Vagina (tissue), 2 donors: ENCODE measurements around the gene AGPAT2. TPM values are rescaled to one million over a fixed set of nuclear protein-coding genes. Genes with fewer than 3 reads are reported as not detected.

Experiments
- DNase-seq, 2 donors: peaks; one replicate each; pipeline ENCODE4 v3.0.0-alpha.2; 2017; ENCODE audit errors: extremely low spot score in 2 of 2
- H3K27ac ChIP-seq: fragments of 200-600 bp; sonication (generic); one replicate; pipeline ENCODE4 v1.5.1; 2019
- H3K27me3 ChIP-seq: fragments of 200-600 bp; sonication (generic); one replicate; pipeline ENCODE4 v1.5.1; 2019
- H3K36me3 ChIP-seq, 2 donors: fragments of 200-600 bp; sonication (generic); one replicate each; pipeline ENCODE4 v1.5.1; 2017 to 2019
- H3K4me1 ChIP-seq: fragments of 200-600 bp; sonication (generic); one replicate; pipeline ENCODE4 v1.5.1; 2019
- H3K4me3 ChIP-seq, 2 donors: fragments of 200-600 bp; sonication (generic); 1 replicate in 1 of 2; 2 replicates in 1 of 2; pipeline ENCODE4 v1.5.1; 2016 to 2019
- H3K9me3 ChIP-seq: fragments of 200-600 bp; sonication (generic); one replicate; pipeline ENCODE4 v1.5.1; 2019
- POLR2A ChIP-seq, 2 donors: fragments of 450-650 bp; IDR thresholded peaks; one replicate each; pipeline ENCODE4 v1.6.1; 2017; ENCODE audit warnings: antibody characterized with exemption in 2 of 2, mild to moderate bottlenecking in 2 of 2, moderate library complexity in 2 of 2
- POLR2AphosphoS5 ChIP-seq, 2 donors: sonication (generic); formaldehyde crosslinking; IDR thresholded peaks; one replicate each; pipeline ENCODE4 v1.9.0; 2017; ENCODE audit warnings: antibody characterized with exemption in 2 of 2, mild to moderate bottlenecking in 2 of 2, low read depth in 1 of 2; ENCODE audit not compliant: insufficient read depth in 1 of 2
- intact Hi-C: fragments of 100-400 bp; cut with DNase I; formaldehyde crosslinking; loops from one replicate; pipeline ENCODE4 v1.15.1; 2023
- total RNA-seq: library from RNA; depleted of rRNA; stranded (reverse); fragments of >200 nt; gene quantifications from one replicate; pipeline ENCODE4 v1.2.3, GENCODE V29; 2016
- TF ChIP-seq, protein P1 (sequence below), 3 experiments: fragments of 450-650 bp in 2 of 3; fragments of 200-600 bp in 1 of 3; sonication (generic) in 1 of 3; IDR thresholded peaks; one replicate each; pipeline ENCODE4 v1.5.1; 2017 to 2019; ENCODE audit warnings: antibody characterized with exemption in 3 of 3, mild to moderate bottlenecking in 2 of 3, moderate library complexity in 2 of 3

Gene AGPAT2
- total RNA-seq, 1 donor from 2014 or later = 87.2 TPM

DNA sequence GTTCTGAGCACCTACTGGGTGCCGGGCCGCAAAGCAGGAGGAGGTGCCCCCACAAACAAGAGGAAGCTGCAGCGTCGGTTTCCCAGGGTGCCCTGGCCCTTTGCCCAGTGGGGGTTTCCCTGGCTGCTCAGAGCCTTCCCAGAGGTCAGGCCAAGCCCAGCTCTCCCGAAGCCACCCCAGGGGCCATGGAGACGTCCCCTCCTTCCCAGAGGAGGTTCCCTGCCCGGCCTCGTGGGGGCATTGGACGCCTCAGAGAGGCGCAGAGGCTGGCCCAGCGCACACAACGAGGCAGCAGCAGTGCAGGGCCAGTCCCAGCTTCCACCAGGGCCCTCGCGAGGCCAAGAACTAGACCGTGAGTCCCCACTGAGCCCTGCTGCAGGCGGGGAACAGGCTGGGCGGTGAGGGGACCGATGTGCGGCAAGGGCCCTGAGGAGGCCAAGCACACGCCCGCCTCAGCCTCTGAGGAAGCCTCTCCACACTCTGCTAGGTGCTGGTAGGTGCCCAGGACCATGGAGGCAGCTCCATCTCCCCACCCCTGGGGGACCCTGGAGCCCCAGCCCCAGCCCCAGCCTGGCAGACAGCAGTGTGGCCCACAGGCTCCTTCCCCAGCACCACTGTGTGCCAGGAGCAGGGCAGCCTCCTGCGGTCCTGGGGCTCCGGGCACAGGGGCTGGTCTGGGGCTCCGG lies 32.1 kb upstream of the AGPAT2 start:
- no peak for DNase-seq
- peaks cover 42% of the 10 kb centered on the region for H3K4me1 ChIP-seq
- no peak overlapping the region for H3K27ac ChIP-seq

DNA sequence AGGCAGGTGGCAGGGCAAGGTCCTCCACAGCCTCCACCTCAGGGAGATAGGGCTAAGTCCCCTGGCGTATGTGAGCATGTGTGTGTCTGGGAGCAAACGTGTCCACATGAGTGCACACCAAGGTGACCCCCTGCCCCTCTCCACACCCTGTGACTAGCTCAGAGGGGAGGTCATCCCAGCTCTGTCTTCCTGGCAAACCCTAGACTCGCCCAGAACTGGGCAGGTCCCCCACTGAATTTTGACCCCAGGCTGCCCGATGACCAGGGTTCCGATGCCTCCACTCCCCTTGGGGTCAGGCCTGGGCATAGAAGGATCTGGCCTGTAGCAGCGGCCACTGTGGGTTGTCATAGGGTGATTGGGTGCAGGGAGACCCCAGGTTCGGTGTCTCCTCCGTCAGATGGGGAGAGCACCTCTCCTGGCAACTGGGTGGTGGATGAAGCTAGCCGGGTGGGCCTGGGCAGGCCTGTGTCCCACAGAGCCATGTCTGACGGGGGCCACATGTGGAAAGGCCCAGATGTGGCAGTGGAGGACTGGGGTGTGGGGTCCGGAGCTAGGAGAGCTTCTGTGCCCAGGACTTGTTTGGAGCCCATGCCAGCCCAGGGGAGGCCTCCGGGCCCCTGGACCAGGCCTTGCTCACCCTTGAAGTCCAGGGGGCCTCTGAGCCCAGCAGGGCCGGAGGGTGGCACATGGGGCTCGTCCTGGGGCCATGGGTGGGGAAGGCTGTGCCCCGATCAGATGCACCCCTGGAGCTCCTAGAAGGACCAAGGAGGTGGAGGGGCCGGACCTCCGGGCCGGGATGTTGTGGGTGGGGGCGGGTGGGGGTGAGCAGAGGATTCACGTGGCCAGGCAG lies 31.3 kb upstream of the AGPAT2 start:
- no peak for DNase-seq
- no peak overlapping the region for H3K4me3 ChIP-seq
- intact Hi-C loops = no loop called here
- peaks cover 3% of the 10 kb centered on the region for H3K27me3 ChIP-seq
- H3K36me3 ChIP-seq = peaks cover 0 to 10% of the 10 kb centered on the region in 2 donors
- TF ChIP-seq POLR2A (IDR thresholded peaks at IDR 0.05) (no peak), POLR2AphosphoS5 (IDR thresholded peaks at IDR 0.05; ENCODE audit: insufficient read depth in 1 of 2, low read depth in 1 of 2) (no peak)
- TF ChIP-seq, protein P1, sequence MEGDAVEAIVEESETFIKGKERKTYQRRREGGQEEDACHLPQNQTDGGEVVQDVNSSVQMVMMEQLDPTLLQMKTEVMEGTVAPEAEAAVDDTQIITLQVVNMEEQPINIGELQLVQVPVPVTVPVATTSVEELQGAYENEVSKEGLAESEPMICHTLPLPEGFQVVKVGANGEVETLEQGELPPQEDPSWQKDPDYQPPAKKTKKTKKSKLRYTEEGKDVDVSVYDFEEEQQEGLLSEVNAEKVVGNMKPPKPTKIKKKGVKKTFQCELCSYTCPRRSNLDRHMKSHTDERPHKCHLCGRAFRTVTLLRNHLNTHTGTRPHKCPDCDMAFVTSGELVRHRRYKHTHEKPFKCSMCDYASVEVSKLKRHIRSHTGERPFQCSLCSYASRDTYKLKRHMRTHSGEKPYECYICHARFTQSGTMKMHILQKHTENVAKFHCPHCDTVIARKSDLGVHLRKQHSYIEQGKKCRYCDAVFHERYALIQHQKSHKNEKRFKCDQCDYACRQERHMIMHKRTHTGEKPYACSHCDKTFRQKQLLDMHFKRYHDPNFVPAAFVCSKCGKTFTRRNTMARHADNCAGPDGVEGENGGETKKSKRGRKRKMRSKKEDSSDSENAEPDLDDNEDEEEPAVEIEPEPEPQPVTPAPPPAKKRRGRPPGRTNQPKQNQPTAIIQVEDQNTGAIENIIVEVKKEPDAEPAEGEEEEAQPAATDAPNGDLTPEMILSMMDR (IDR thresholded peaks at IDR 0.05) = no peak
- H3K9me3 ChIP-seq = no peaks in the 10 kb centered on the region
- no peak overlapping the region for H3K27ac ChIP-seq
- H3K4me1 ChIP-seq = peaks cover 40% of the 10 kb centered on the region

More for the DNA sequence above, 32.1 kb upstream of the AGPAT2 start:
- Histone ChIP-seq H3K36me3 (peaks cover 0 to 18% of the 10 kb centered on the region in 2 donors), H3K27me3 (peaks cover under 1% of the 10 kb centered on the region), H3K9me3 (no peaks in the 10 kb centered on the region), H3K4me3 (no peak overlapping the region)
- TF ChIP-seq, protein P1 (IDR thresholded peaks at IDR 0.05) = no peak
- TF ChIP-seq POLR2A (IDR thresholded peaks at IDR 0.05) = no peak
- no peak for TF ChIP-seq POLR2AphosphoS5 (IDR thresholded peaks at IDR 0.05; ENCODE audit: insufficient read depth in 1 of 2, low read depth in 1 of 2)
- intact Hi-C loops = no loop called here

DNA sequence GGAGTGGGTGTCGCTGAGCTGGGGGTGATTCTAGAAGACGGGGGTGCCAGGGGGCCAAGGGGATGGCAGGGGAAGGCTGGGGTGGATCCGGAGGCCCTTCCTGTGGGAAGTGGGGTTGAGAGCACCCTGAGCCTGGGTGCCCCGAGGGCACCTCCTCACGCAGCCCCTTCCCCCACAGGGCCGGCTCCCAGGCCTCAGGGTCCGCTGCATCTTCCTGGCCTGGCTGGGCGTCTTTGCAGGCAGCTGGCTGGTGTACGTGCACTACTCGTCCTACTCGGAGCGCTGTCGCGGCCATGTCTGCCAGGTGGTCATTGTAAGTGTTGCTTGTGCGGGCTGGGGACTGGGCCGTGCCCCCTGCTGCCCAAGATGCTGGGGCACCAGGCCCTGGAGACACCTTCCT lies 30.1 kb upstream of the AGPAT2 start:
- Histone ChIP-seq H3K36me3 (no peaks in the 10 kb centered on the region), H3K4me1 (peaks cover 43% of the 10 kb centered on the region), H3K9me3 (no peaks in the 10 kb centered on the region), H3K4me3 (no peak overlapping the region), H3K27ac (no peak overlapping the region), H3K27me3 (peaks cover 3% of the 10 kb centered on the region)
- no peak for TF ChIP-seq POLR2AphosphoS5 (IDR thresholded peaks at IDR 0.05; ENCODE audit: insufficient read depth in 1 of 2, low read depth in 1 of 2)
- no peak for TF ChIP-seq POLR2A (IDR thresholded peaks at IDR 0.05)
- TF ChIP-seq, protein P1 (IDR thresholded peaks at IDR 0.05) = no peak
- intact Hi-C loops = no loop called here
- DNase-seq = no peak

DNA sequence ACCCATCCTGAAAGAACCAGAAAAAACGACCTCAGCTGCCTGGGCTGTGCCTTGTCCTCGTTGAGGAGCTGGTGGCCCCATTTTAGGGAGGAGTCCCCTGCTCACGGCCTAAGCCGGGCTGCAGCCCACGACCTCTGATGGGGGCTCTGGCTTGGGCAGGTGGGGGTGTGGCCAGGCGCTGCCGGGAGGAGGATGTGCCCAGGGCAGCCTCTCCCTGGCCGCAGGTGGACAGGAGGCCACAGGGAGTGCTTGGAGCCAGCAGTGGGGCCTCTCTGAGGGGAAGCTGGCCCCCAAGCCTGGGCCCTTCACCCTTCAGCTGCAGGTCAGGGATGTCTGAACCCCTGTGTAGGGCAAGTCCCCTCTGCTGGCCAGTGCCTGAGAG lies 27.6 kb upstream of the AGPAT2 start:
- Histone ChIP-seq H3K9me3 (no peaks in the 10 kb centered on the region), H3K36me3 (no peaks in the 10 kb centered on the region), H3K4me1 (peaks cover 30% of the 10 kb centered on the region), H3K27me3 (peaks cover 3% of the 10 kb centered on the region), H3K4me3 (no peak overlapping the region), H3K27ac (no peak overlapping the region)
- intact Hi-C loops = no loop called here
- TF ChIP-seq POLR2A (IDR thresholded peaks at IDR 0.05) (no peak), POLR2AphosphoS5 (IDR thresholded peaks at IDR 0.05; ENCODE audit: insufficient read depth in 1 of 2, low read depth in 1 of 2) (no peak)
- TF ChIP-seq, protein P1 (IDR thresholded peaks at IDR 0.05) = no peak
- no peak for DNase-seq
